GM12872 (cell line): ENCODE measurements around the gene NFATC2.

Source experiments
- CTCF ChIP-seq: IDR thresholded peaks from 3 replicates; pipeline ENCODE4 v1.5.1; 2011; ENCODE audit warnings: low read depth, mild to moderate bottlenecking, low read length, moderate library complexity; ENCODE audit not compliant: insufficient read depth

Gene NFATC2

GRCh38 chr20:51420805-51421204, 121.7 kb downstream of the NFATC2 start:
- TF ChIP-seq CTCF: no peak

DNA sequence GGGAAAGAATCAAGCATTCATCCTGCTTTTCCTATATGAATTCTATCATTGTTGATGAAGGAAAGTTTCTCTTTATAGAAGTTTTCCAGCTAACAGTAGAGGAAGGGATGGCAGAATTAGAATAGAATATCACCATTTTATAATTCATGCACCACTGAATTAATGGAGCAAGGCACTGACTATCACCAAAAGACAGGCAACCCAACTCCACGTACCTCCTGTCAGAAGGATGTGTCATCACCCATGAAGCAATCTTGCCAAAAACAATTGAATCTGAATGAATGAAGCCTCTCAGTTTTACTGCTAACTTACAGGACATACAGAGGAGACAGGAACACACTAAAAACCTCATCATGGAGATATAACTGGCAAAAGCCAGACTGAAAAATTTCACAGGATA, 122.4 kb downstream of the NFATC2 start:
- no peak for TF ChIP-seq CTCF

DNA sequence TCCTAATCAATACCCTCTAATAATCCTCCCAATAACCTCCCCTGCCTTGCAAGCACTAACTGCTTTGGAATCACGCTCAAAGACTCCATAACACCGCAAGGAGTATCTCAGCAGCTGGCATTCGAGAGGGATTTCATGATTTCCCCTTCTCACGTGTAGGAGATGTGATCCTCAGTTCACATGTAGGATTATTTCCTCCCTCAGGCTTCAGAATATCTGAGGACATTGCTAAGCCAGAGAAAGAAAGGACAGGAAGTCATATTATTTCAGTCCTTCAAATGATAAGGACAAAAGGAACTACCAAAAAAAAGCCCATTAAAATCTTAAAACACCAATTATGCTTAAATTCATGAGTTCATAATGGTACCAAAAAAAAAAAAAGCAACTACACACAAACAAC, 122.9 kb downstream of the NFATC2 start:
- no peak for TF ChIP-seq CTCF

- no peak for TF ChIP-seq CTCF
Measured at GRCh38 chr20:51419231-51419630, 123.3 kb downstream of the NFATC2 start.

- TF ChIP-seq CTCF: peak; percentile 16; the same call in 1 of the 3 replicates
Measured at GRCh38 chr20:51418137-51418529, 124.4 kb downstream of the NFATC2 start.

DNA sequence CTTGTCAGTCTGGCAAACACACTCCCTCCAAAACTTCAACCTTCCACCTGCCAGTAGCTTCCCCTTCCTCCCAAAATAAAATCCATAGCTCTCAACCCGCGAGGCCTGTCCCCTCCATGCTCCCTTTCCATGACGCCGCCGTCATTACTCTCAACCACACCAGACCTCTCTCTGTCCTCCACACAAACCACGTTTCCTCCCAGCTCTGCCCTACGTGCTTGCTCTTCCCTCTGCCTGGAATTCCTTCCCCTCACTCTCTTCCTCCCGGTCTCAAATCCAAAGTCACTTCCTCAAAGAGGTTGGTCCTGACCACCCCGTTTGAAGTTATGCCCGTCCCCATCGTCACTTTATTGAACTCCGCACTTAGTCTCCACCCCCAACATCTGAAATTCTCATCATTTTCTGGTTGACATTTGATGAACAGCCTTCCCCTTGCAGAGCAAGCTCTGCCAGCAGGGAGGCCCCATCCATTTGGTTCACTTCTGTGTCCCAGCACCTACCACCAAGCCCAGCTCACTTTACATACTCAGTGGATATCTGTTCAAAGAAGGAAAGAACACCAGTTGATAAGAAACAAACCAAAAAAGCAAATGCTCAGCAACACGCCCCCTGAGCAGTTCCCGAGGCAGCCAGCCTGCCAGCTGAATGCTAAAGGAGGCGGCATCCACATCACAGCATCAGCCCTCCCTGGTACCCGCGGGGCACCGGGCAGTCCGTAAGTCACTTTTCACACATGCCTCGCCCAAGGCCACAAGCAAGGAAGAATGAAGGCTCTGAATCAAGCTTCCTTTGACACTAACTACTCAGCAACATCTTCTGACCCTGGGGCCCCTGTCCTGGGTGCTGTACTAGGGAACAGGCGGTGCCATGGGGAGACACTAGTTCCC, 125.0 kb downstream of the NFATC2 start:
- TF ChIP-seq CTCF: no peak

GRCh38 chr20:51416532-51417249, 125.8 kb downstream of the NFATC2 start:
- no peak for TF ChIP-seq CTCF
